HG03565 (cell line): ENCODE results near the gene BCL2L2.
"Not testable (repeated sequence)": the region's sequence is repeated elsewhere in the genome, so short reads cannot be mapped to it uniquely, and the experiment has no call there.

Source experiments
- ATAC-seq: cut with Tn5 transposase; IDR thresholded peaks from one replicate; pipeline ENCODE4 v1.9.1; 2021; ENCODE audit warnings: mild to moderate bottlenecking, moderate library complexity; ENCODE audit not compliant: unreplicated experiment

The BCL2L2 gene, protein sequence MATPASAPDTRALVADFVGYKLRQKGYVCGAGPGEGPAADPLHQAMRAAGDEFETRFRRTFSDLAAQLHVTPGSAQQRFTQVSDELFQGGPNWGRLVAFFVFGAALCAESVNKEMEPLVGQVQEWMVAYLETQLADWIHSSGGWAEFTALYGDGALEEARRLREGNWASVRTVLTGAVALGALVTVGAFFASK

DNA sequence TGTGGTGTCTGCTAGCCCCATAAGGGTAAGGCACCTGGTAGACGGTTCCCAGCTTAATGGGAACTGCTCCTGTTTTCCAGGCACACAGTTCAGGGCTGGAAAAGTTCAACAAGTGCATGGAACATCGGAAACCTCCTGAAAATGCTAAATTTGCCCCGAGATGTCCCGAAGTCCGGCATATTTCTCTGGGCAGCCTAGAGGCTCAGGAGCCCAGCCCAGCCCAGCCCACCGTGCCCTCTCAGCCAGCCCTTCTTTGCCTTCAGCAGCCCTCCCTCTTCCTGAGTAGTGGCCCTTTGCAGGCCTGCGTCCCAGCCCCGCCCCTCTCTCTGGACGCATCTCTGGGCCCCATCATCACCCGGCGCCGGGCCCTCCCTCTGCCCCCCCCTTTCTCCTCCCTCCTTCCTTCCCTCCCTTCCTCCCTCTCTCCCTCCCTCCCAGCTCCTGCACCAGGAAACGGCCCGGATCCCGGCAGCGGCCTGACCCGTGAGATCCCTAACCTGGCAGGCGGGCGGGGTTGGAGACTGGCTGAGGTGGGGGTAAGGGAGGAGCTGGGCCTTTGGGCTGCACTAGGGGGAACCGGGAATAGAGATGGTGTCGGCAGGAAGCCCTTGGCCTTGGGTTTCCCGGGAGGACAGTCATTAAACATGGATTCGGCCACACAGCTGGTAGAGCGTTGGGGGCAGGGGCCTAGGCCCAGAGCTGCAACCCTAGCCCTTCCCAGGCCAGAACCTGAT lies at the start of gene BCL2L2:
BCL2L2 (plus strand) TSS at position 422 of the 734 bp plus-strand sequence. CDS start 935 bp downstream, outside the sequence.
- no peak for ATAC-seq

DNA sequence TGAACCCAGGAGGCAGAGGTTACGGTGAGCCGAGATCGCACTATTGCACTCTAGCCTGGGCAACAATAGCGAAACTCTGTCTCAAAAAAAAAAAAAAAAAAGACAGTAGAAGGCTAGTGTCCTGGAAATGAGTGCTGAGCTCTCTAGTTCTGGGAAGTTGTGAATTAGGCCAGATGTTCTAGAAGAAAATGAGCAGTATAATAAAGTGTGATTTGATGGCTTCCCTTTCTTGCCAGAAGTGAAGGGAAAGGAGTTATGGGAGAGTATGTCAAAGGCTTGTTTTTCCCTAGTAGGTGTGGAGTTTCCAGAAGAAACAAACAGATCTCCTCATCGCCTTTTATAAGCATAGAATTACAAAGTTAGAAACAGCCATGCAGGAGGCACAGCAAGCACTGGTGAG lies 48.4 kb upstream of the BCL2L2 start:
- no peak for ATAC-seq

DNA sequence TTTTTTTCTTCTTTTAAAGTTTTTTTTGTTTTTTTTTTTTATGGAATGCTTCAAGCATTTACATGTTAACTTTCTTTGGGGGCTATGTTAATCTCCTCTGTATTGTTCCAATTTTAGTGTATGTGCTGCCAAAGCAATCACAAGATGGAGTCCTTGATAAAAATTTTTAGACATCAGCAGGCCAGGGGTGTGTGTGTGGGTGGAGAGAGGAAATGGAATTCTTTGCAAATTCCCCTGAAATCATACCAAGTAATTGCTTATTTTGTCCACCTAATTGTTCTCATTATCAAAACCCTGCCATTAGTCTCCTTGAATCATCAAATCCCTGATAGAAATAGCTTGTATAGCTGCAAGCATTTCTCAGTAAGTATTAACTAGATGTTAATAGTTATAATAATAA lies 47.2 kb upstream of the BCL2L2 start:
- no peak for ATAC-seq

DNA sequence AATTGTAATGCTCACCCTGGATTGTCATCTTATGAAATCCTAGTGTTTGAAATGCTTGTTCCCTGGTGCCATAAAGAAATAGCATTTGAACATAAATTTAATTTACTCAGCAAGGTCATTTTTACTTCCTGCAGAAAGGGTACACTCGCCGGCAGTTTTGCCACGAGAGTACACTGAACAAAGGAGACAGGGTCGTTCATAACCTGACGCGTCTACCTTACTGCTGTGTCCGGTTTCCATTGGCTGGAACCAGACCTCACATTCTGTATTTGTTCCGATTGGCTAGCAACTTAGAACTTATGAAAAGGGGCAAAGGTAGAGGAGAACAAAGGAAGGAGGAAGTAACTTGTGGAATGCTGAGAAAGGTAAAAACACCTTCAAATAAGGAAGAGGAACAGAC lies 45.8 kb upstream of the BCL2L2 start:
- not testable (repeated sequence) for ATAC-seq

DNA sequence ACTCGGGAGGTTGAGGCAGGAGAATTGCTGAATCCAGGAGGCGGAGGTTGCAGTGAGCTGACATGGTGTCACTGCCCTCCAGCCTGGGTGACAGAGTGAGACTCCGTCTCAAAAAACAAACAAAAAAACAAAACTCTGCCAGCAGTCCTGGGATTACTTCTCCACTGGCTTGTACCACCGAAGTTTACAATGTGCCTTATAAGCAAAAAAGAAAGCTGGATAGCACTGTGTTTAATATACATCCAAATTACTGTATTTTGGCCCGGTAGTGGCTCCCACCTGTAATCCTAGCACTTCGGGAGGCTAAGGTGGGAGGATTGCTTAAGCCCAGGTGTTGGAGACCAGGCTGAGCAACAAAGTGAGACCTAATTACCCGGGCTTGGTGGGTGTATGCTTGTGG lies 37.4 kb upstream of the BCL2L2 start:
- no peak for ATAC-seq

DNA sequence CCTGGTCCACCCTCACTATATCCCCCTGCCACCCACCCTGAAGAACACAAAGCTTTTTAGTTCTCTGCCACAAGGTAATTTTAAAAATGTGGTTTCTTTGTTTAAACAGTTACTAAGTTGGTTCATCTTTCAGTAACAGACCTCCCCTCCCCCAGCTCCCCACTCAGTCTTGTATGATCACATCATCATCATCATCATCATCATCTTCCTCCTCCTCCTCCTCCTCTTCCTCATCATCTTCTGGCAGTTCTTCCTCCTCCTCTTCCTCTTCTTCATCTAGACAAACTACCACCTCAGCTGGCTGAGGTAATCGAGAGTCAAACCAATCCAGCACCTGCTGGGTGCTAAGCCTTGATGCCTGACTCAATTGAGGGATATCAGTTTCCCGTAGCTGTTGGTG lies 31.2 kb upstream of the BCL2L2 start:
- ATAC-seq: no peak

DNA sequence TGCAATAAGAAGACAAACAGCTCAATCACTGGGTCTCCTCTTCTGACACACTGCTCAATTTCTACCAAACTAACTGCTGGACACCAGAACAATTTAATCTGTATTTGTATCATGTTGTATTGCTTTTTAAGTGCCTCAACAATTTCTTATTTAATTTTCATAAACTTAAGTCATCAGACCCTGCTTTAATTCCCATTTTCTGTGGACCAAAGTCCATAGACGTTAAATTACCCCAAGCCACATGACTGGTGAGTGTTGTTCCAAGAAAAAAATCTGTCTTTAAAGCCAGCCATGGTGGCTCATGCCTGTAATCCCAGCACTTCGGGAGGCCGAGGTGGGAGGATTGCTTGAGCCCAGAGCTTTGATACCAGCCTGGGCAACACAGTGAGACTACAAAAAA lies 29.4 kb upstream of the BCL2L2 start:
- ATAC-seq: no peak

DNA sequence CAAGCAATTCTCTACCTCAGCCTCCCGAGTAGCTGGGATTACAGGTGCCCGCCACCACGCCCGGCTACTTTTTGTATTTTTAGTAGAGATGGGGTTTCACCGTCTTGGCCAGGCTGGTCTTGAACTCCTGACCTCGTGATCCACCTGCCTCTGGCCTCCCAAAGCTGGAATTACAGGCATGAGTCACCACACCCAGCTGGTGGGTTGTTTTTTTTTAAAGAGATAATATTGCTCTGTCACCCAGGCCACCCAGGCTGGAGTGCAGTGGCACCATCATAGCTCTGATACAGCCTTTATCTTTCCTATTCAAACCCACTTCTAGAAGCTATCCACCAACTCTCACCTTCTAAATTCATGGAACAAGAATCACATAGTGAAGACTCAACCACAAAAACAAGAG lies 28.7 kb upstream of the BCL2L2 start:
- not testable (repeated sequence) for ATAC-seq

DNA sequence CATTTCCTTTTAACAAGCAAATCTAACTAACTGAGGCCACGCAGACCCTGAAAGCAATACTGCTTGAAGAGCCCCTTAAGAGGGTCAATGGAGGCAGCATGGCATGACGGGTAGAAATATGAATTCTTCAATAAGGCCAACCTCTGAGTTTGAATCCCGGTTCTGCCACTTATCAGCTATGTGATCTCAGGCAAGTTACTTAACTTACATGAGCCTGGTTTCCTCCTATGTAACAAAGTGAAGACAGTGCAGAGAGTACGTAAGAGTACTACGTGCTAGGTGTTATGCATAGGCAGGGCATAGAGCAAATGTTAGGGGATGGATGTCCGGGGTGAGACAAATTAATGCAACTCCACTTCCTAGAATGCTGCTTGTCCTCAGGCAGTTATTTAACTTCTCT lies 25.4 kb upstream of the BCL2L2 start:
- no peak for ATAC-seq

DNA sequence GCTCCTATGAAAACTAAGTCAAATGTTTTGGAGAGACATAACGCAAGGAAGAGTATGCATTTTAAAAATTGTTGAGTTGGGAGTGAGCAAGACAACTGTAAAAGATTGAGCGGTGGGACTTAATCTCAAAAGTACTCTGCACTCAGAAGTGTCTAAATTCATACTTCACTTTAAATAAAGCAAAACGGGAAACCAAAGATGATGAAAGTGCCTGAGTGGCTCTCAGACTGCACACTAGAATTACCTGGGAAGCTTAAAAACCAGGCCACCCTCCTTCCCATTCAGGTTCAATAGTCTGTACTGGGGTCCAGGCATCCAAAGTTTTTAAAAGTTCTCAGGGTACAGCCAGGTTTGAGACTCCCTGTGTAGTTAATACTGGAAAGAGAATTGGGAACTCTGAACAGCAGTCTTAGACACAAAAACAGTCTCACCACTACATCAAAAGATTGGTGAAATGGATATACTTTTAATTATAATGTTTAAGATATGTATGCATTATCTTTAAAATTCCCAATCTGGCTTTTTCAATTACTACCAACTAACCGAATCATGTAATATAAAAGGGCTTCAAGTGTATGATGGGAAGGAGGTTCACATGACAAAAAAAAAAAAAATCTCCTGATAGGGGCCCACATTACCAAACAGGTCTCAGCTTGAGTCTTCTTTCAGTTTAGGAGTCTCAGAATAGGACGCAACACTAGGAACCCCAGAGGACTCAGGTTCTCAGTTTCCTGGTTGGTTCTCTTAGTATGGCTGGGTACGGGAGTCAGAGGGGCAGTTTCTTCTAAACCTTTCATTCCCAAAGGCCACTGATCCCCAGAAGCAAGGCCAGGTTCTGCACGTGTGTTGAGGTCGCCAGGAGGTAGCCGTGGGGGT lies 21.7 kb upstream of the BCL2L2 start:
- ATAC-seq: no peak

DNA sequence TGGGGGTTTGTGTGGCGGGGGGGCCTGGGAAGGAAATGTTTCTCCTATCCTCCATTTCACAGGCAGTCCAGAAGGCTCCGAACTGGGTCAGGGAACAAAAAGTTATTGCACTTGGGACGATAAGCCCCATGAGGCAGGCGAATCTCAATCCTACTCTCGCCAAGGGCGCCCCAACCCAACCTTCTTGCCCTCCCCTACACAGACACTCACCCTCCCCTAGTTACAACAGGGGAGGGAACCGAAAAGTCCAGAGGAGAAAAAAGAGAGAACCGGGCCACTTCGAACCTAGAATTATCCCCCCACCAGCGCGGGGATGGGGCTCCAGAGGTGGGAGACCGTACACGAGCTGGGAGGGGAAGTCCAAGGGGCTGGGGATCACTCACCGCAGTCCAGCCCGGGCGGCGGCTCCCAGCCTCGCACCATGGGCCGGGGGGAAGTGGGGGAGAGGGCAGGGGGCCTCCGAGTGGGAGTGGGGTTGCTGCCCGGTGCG lies 21.1 kb upstream of the BCL2L2 start:
- peak; percentile 10 for ATAC-seq

DNA sequence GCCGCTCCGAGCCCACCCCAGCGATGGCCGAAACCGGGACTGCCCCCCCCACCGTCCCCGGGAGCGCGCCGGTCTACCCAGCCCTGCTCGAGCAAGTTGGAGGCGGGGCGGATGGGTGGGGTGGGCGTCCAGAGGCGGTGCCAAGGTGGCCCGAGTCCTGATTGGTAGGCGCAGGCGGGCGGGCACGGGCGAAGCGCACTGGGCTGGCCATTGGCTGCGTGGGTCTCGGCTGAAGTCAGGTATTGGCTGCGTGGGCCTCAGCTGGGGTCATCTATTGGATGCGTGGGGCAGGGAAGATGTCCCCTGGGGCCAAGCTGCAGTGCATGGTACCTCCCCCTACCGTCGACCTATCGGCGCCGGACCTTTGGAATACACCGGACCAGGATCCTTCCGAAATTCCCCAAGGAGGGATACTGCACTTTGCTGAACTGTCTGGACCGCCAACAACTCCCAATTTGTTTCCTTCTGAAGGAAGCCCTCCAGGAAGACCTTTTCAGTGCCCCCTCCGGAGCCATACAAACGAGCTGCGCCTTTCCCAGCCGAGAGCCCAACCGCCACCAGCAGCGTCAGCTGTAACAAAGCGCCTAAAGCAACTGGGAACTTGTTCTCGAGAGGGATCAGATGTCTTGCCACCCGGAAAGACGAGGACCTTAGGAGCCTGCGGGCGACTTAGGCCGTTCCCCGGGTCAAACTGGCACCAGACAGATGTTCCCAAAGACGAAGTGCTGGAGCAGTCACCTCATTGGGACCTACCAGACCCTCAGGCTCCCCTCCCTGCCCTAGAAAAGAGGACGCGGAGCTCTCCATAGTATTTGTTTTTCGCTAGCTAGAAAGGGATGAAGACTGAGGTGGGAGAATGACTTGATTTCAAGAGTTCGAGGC lies 20.4 kb upstream of the BCL2L2 start, which contains the start of gene HOMEZ:
HOMEZ (minus strand) TSS at position 113 of the 882 bp plus-strand sequence. CDS start 180 bp downstream, outside the sequence.
- peak; percentile 92 for ATAC-seq

DNA sequence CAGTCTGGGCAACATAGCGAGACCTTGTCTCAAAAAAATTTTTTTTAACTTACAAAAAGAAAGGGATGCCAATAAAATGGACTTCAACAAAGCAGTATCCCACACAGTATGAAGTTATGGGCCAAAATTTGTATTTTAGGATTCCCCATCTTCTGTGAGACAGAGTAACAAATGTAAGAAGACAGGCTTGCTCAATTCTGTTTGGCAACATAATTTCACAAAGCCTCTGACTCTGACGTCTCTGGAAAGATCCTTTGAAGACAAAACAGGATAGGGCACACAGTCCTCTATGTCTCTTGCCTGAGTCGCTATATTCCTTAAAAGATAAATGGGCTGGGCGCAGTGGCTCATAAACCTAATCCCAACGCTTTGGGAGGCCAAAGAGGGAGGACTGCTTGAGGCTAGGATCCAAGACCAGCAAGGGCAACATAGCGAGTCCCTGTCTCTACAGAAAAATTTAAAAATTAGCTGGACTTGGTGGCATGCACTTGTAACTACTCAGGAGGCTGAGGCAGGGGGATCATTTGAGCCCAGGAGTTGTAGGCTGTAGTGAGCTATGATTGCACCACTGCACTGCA lies 19.6 kb upstream of the BCL2L2 start:
- ATAC-seq: no peak

DNA sequence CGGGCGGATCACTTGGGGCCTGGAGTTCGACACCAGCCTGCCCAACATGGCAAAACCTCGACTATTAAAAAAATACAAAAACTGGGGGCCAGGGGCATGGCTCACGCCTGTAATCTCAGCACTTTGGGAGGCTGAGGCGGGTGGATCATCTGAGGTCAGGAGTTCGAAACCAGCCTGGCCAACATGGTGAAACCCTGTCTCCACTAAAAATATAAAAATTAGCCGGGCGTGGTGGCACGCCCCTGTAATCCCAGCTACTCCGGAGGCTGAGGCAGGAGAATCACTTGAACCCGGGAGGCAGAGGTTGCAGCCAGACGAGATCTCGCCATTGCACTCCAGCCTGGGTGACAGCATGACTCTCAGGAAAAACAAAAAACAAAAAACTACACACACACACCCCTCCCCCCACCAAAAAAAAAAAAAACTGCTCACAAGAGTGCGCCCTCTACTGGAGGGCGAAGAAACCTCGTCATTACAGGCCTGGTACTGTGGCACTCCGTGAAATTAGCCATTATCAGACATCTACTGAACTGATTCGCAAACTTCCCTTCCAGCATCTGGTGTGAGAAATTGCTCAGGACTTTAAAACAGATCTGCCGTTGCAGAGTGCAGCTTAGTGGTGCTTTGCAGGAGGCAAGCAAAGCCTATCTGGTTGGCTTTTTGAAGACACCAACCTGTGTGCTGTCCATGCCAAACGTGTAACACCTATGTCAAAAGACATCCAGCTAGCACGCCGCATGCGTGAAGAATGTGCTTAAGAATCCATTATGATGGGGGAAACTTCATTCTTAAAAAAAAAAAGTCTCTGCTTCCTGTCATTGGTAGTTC lies 11.7 kb upstream of the BCL2L2 start:
- ATAC-seq: no peak

DNA sequence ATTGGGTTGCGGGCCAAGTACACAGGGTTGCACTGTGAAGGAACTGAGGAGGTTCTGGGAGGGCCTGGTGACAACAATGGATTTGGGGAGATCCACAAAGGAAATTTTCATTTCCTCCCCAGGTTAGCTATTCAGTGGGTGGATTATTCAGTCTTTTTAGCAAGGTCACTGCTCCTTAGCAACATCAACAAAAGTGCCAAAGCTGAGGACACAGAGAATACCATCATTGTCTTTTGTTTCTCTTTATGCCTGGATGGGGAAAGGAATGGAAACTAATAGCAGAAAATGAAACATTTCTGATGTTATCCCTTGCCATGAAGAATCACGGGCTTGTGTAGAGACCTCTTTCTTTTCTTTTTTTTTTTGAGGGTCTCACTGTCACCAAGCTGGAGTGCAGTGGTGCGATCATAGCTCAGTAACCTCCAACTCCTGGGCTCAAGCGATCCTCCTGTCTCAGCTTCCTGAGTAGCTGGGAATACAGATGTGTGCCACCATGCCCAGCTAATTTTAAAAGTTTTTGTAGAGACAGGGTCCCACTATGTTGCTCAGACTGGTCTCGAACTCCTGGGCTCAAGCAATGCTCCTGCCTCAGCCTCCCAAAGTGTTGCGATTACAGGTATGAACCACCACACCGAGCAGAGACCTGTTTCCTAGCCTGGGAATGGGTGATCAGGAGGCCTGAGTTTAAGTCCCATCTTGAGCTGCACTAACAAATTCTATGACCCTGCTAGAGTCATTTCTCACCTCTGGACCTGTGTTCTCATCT lies 10.4 kb upstream of the BCL2L2 start:
- no peak for ATAC-seq

DNA sequence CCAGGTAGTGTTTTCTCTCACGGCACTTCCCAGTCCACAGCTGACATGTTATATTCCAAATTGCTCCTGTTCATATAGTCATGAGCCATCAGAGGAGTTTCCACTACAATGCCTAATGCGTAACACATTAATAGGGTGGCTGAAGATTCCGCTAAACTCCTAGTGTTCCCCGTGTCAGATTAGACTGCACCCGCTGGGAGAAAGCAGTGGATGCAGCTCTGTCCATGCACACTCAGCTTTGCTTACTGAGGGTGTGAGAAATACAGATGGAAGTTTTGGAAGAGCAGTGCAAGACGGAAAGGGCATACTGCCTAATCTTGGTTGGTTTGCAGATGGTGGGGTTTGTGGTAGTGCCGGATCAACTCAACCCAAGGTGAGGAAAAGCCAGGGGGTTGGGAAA lies 9.5 kb upstream of the BCL2L2 start:
- no peak for ATAC-seq

DNA sequence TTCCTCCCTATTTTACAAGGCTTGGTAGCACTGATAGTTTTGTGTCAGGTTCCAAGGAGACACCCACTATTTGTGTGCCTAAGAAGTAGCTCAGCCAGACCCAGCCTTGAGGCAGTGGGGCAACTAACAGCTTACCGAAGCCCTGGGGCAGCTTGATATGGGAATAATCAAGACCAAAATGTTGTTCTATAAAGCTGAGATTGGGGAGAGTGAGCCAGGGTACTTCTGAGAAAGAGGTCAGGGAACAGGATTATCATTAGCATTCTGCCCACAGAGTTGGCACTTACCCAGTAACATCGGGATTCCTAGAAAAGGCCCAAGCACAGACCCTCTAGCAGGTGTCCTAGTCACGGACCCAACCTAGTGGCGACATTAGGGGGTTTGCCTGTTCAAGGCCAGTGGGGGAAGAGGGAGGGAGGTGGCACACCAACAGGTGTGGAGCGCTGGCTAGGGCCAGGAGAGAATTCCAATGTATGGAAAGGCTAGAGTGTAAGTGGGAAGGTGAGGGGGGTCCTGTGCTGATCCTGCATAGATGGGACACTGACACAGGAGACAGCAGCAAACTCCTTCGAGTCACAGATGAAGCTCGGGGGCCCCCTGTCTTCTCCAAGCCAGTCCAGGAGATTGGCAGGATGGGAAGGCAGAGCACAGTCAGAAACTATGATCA lies 8.9 kb upstream of the BCL2L2 start:
- ATAC-seq: no peak
